Glomerular endothelial cell (primary cell): Measurements from ENCODE around the gene COL10A1. TPM values are rescaled to one million over a fixed set of nuclear protein-coding genes. Genes with fewer than 3 reads are reported as not detected.

ENCODE experiments used
- DNase-seq: peaks from one replicate; pipeline ENCODE4 v3.0.0-alpha.2; 2011; ENCODE audit warnings: low read depth, low spot score; ENCODE audit errors: extremely low read depth
- total RNA-seq: library from RNA; depleted of rRNA; stranded (reverse); fragments of >200 nt; gene quantifications from 2 replicates; pipeline ENCODE4 v1.2.3, GENCODE V29; 2015

COL10A1 gene
- total RNA-seq = not detected in 2 replicates

DNA sequence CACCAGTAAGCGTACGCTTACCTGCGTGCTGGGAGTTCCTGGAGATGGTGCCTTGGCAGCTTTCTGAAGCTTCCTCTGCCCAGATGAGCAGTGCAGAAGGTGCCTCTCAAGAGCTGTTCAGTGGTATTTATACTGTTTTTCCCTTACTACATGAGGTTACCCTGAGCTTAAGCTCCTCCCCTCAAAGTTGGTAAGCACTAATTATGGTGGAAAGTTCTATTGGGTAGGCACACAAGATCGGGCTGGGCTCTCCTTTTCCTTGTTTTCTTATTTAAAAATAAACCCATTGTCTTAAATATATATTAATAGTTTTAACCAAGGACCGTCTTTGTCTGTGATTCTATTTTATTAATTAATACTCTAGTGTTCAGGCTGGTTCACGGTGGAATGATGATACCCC, at the start of gene COL10A1:
Gene COL10A1 (minus strand): TSS at position 101 of the 400 bp plus-strand sequence. CDS start 640 bp downstream, outside the sequence.
- DNase-seq = no peak

DNA sequence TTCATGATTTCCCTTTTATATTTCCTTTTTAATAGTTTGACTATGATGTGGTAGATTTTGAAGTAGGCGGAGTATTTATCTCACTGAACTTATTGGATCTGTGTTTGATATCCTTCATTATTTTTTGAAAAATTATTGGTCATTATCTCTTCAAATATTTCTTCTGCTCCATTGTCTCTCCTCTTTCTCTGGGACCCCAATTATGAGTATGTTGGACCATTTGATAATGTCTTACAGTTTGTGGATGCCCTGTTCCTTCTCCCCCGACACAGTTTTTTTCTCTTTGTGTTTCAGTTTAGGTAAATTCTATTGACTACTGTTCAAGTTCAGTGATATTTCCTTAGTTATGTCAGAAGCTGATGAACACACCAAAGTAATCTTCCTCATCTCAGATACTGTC, 49.4 kb upstream of the COL10A1 start:
- no peak for DNase-seq

DNA sequence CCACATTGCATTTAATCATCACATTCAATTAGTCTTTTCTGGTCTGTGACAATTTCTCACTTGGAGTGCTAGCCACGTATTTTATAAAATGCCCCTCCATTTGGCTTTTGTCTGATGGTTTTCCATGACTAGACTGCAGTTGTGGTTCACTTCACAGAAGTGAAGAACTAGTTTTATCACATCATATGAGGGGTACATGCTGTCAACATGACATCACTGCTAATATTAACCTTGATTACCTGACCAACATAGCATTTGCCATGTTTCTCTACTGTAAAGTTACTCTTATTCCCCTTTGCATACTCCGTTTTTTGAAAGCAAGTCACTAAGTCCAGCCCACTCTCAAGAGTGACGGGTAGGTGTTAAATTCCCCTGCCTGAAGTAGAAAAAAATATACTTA, 48.0 kb upstream of the COL10A1 start:
- no peak for DNase-seq

GRCh38 chr6:116170358-116171057, 44.6 kb upstream of the COL10A1 start:
- DNase-seq = no peak

DNA sequence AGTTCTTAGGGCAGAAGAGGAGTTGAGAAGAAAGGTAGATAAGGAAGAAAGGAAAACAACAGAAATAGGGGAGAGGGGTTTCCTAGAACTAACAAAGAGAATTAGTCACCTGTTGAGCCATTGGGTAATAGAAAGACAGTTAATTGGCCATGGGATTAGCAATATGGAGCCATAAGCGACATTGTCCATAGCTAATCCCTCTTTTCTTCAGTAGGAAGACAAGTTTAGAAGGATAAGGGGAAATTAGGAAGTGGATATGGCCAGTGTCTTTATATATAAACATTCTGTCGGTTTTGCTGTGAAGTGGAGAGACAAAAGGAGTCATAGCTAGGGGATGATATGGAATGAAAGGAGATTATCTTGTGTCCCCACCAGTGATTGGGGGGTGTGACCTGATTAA, 43.9 kb upstream of the COL10A1 start:
- DNase-seq = no peak

GRCh38 chr6:116168148-116168547, 42.2 kb upstream of the COL10A1 start:
- no peak for DNase-seq

DNA sequence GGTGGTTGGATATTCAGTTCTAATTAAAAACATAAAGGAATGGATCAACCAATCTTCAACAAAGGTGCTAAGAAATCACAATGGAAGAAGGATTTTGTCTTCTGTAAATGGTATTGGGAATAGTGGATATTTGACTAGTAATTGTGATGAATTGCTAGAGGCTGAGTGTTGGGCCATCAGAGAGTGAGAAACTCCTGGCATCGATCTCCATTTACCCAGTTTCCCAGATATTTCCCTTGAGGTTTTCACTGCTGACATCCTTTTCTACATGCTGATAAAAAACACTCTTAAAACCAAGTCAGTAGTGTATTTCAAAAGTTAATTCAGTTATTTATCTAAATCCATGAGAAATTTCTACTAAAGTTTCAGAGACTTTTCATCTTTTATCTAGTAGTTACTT, 40.4 kb upstream of the COL10A1 start:
- no peak for DNase-seq

DNA sequence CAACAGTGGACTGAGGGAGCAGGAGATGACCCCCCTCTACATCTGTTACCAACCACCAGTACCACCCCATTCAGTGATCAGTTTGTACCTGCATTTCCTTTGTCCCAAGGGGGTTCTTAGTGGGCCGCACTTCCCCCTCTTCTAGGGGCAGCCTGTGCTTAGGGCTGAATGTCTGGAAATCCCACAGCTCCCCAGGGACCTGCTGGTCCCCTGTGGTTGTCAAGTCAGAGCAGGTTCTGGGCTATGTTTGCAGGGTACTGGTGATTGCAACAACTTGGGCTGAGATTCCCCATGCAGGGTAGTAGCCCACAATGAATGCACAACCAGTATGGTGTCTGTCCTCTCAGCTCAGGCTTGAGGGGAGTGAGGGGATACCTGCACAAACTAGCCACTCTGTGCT, 39.7 kb upstream of the COL10A1 start:
- DNase-seq = no peak

DNA sequence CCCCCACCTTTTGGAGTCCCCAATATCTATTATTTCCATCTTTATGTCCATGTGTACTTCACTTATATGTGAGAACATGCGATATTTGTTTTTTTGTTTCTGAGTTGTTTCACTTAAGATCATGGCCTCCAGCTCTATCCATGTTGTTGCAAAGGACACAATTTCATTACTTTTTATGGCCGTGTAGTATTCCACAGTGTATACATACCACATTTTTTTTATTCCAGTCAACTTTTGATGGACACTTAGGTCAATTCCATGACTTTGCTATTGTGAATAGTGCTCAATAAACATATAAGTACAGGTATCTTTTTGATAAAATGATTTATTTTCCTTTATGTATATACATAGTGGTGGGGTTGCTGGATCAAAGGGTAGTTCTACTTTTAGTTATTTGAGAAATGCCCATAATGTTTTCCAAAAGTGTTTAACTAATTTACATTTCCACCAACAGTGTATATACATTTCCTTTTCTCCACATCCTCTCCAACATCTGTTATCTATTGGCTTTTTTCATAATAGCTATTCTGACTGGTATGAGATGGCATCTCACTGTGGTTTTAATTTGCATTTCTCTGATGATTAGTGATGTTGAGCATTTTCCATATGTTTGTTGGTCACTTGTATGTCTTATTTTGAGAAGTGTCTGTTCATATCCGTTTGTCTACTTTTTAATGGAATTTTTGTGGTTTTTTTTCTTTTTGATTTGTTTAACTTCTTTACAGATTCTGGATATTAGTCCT, 34.0 kb upstream of the COL10A1 start:
- DNase-seq = no peak

GRCh38 chr6:116158641-116159040, 32.7 kb upstream of the COL10A1 start:
- DNase-seq = no peak

DNA sequence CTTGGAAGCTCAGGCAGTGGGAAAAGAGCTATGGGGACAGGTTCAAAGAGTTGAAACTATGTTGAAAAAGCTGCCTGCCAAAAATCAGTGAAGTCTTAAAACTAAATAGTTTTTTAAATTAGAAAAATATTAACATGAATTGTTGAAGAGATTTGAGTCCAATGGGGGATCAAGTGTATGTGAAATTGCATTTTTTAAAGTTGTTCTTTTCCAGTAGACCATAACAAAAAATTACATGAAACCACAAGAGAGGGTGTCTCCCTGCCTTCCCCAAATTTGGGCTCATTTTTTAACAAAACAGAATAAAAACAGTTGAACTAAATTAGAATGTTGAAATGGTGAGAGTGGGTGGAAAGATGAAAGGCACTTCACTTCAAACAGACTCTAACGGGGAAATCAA, 31.5 kb upstream of the COL10A1 start:
- DNase-seq = no peak

- DNase-seq = no peak
Measured at GRCh38 chr6:116156405-116157326, 30.7 kb upstream of the COL10A1 start.

DNA sequence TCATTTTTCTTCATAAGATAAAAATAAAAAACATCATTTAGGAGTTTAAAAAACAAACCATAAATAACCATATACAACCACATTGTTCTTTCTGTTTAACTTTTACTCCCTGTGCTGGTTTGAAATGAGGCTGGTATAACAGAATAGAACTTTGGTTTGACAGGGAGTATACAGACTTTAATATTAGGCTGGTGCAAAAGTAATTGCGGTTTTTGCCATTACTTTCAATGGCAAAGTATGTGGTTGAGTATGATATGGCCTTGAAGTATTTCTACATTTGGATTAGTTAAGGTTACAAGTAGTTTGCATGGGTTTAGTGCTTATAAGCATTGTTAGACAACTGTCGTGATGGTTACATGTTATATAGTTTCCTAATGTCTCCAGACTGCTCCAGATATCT, 29.0 kb upstream of the COL10A1 start:
- no peak for DNase-seq

DNA sequence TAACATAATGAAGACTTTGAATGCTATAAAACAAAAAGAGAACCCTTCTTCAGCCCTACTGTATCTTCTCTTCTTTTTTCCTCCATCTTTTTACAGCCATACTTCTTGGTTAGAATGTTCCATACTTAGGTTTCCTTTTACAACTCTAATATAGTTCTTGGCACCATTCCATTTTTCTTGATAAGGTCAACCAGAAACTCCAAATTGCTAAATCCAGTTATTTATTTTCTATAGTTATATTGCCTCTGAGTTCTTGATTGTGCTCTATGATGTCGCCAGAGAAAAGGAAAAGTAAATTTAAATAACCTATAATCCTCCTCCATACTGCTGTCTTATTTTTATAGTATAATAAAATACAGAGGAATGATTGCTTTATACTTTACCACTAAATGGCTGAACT, 26.7 kb upstream of the COL10A1 start:
- DNase-seq = no peak

- DNase-seq = no peak
Measured at GRCh38 chr6:116145803-116146675, 20.1 kb upstream of the COL10A1 start.

- DNase-seq = no peak
Measured at GRCh38 chr6:116144605-116145004, 18.7 kb upstream of the COL10A1 start.

- no peak for DNase-seq
Measured at GRCh38 chr6:116139917-116140316, 14.0 kb upstream of the COL10A1 start.

- no peak for DNase-seq
Measured at GRCh38 chr6:116136933-116137340, 11.0 kb upstream of the COL10A1 start.

- DNase-seq = no peak
Measured at GRCh38 chr6:116136373-116136772, 10.4 kb upstream of the COL10A1 start.

DNA sequence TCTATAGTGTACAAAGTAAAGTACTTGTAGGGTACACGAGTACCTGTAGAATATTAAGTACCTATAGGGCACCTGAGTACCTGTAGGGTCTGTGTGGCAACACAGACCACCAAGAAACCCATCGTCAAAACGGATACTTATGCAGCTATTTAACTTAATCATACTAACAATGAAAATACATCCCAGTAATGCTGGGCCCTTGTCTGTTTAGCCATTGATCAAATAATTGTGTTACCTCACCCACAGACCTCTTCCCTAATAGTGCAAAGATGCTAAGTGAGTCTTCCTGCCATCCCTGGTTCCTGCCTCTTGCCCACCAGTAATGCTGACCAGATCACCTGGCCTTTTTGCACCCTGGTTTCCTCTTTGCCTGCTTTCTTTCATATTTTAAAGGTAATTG, 7.5 kb upstream of the COL10A1 start:
- no peak for DNase-seq
